SH-SY5Y (cell line): ENCODE results near the gene LRBA.

Experiments
- GATA2 ChIP-seq: IDR thresholded peaks from 2 replicates; pipeline ENCODE4 v1.6.1; 2011; ENCODE audit warnings: mild to moderate bottlenecking, low read depth, low read length
- GATA3 ChIP-seq: IDR thresholded peaks from 2 replicates; pipeline ENCODE4 v1.6.1; 2011; ENCODE audit warnings: low read depth, mild to moderate bottlenecking, low read length, moderate library complexity

GRCh38 chr4:150261571-150261970 is 753.5 kb downstream of the LRBA start:
- TF ChIP-seq GATA3 (no peak), GATA2 (no peak)
